Kidney (tissue), 14 donors: ENCODE data around the gene C9orf50. TPM values are rescaled to one million over a fixed set of nuclear protein-coding genes. Genes with fewer than 3 reads are reported as not detected.

Source experiments
- DNase-seq, 5 donors: peaks; one replicate each; pipeline ENCODE4 v3.0.0-alpha.2; 2013 to 2020
- FAIRE-seq: peaks from 2 replicates; lab custom pipeline; 2012; peaks lifted over from hg19 to GRCh38; lab: Jason Lieb, UNC
- H3K27ac ChIP-seq, 2 donors: one replicate each; pipeline ENCODE4 v1.7.0; 2013; ENCODE audit warnings: low read depth in 2 of 2, low read length in 2 of 2, inconsistent platforms in 1 of 2
- H3K27me3 ChIP-seq: one replicate; pipeline ENCODE4 v1.7.1; 2013; ENCODE audit warnings: low read length, inconsistent platforms; ENCODE audit not compliant: control insufficient read depth, insufficient read depth
- H3K36me3 ChIP-seq, 3 donors: one replicate each; pipeline versions ENCODE4 v1.7.0 to v1.7.1; 2013; ENCODE audit warnings: low read length in 3 of 3, control low read depth in 1 of 3, inconsistent platforms in 1 of 3; ENCODE audit not compliant: insufficient read depth in 3 of 3, control insufficient read depth in 2 of 3
- H3K4me1 ChIP-seq, 3 donors: one replicate each; pipeline versions ENCODE4 v1.7.0 to v1.7.1; 2013; ENCODE audit warnings: low read length in 3 of 3, inconsistent platforms in 1 of 3, low read depth in 1 of 3; ENCODE audit not compliant: control insufficient read depth in 2 of 3, insufficient read depth in 2 of 3
- H3K4me3 ChIP-seq, 3 donors: one replicate each; pipeline versions ENCODE4 v1.7.0 to v1.8.1; 2013; ENCODE audit warnings: low read length in 3 of 3, control low read depth in 1 of 3, inconsistent platforms in 1 of 3
- H3K9ac ChIP-seq, 3 donors: one replicate each; pipeline versions ENCODE4 v1.7.0 to v1.7.1; 2013; ENCODE audit warnings: low read length in 3 of 3, control low read depth in 1 of 3, inconsistent platforms in 1 of 3
- H3K9me3 ChIP-seq, 3 donors: one replicate each; pipeline versions ENCODE4 v1.7.0 to v1.7.1; 2013; ENCODE audit warnings: low read length in 3 of 3, control low read depth in 1 of 3, inconsistent platforms in 1 of 3; ENCODE audit not compliant: control insufficient read depth in 2 of 3, insufficient read depth in 1 of 3
- intact Hi-C: fragments of 100-400 bp; cut with DNase I; formaldehyde crosslinking; loops from one replicate; pipeline ENCODE4 v1.11.1; 2022
- polyA plus RNA-seq: library from polyadenylated mRNA; stranded (reverse); fragments of 350-450 nt; fragmentation: Illumina TruSeq; extraction: RNeasy Lipid Tissue Mini Kit (QIAGEN cat#74804); gene quantifications from one replicate; pipeline ENCODE4 v1.2.3, GENCODE V29; 2014; ENCODE audit warnings: low read depth, low replicate concordance; ENCODE audit not compliant: insufficient read depth
- total RNA-seq: library from RNA; stranded (reverse); fragmentation: NEBNext Ultra II Directional; extraction: Animal tissue kit (Norgen Biotek cat#: 25700); gene quantifications from one replicate; pipeline ENCODE4 v1.2.1, GENCODE V29; 2021
- TF ChIP-seq, protein P1 (sequence below): IDR thresholded peaks from 3 replicates; pipeline ENCODE4 v1.5.1; 2012; ENCODE audit warnings: mild to moderate bottlenecking, moderate library complexity, borderline replicate concordance; ENCODE audit not compliant: insufficient read depth; ENCODE audit errors: extremely low read depth
- donor health status: control.
- donor health status: control.
- donor health status: control.
- donor health status: control.
- donor health status: control.
- donor health status: DM: yes; HTN: yes; CAD: no.
- donor health status: Normal renal cell carcinoma (clear cell type).

Gene C9orf50
- total and polyA plus RNA-seq, 2 donors from 2014 or later: 1.1 to 2.8 TPM

DNA sequence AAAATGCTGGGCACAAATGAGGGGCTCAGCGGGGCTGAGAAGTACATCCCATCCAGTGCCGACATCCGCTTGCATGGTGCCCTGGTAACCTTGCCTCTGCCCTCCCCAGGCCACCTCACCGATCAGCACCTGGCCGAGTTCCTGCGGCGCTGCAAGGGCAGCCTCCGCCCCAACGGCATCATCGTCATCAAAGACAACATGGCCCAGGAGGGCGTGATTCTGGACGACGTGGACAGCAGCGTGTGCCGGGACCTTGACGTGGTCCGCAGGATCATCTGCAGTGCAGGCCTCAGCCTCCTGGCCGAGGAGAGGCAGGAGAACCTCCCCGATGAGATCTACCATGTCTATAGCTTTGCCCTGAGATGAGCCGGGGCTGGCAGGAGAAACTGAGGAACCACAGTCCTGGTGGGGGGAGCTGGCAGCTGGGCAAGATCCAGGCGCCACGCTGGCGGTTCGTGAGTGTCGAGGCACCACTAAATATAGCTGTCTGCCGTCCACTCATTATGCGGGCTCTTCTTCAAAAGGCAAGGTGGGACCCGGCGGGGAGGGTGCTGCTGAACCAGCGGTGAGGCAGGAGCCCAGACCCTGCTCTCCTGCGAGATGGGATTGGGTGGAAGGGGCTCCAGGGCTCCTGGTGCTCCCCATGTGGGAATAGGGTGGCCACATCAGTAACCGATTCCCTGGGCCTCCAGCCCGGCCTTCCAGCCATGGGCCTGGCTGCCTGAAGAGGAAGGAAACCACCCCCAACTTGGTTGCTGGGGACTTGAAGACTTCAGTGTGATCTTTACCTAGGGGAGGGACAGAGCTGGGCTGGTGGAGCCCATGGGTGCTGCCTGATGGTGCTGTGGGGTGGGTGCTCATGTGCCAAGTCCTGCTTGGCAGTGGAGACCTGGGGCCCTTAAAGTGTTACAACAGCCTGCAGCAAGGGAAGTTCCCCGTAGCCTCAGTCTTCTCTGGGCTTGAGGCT is 14.5 kb upstream of the C9orf50 start:
- no peaks in the 10 kb centered on the region for H3K9me3 ChIP-seq
- TF ChIP-seq, protein P1, sequence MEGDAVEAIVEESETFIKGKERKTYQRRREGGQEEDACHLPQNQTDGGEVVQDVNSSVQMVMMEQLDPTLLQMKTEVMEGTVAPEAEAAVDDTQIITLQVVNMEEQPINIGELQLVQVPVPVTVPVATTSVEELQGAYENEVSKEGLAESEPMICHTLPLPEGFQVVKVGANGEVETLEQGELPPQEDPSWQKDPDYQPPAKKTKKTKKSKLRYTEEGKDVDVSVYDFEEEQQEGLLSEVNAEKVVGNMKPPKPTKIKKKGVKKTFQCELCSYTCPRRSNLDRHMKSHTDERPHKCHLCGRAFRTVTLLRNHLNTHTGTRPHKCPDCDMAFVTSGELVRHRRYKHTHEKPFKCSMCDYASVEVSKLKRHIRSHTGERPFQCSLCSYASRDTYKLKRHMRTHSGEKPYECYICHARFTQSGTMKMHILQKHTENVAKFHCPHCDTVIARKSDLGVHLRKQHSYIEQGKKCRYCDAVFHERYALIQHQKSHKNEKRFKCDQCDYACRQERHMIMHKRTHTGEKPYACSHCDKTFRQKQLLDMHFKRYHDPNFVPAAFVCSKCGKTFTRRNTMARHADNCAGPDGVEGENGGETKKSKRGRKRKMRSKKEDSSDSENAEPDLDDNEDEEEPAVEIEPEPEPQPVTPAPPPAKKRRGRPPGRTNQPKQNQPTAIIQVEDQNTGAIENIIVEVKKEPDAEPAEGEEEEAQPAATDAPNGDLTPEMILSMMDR: no peak
- H3K4me3 ChIP-seq: no peak overlapping the region
- no peaks in the 10 kb centered on the region for H3K27me3 ChIP-seq
- peaks cover 0 to 24% (median 5%) of the 10 kb centered on the region in 3 donors for H3K4me1 ChIP-seq
- DNase-seq (no peak), FAIRE-seq (no peak)
- H3K36me3 ChIP-seq: peaks cover 0 to 49% (median 37%) of the 10 kb centered on the region in 3 donors
- intact Hi-C loops: no loop called here
- no peak overlapping the region for H3K27ac ChIP-seq
- no peak overlapping the region for H3K9ac ChIP-seq

DNA sequence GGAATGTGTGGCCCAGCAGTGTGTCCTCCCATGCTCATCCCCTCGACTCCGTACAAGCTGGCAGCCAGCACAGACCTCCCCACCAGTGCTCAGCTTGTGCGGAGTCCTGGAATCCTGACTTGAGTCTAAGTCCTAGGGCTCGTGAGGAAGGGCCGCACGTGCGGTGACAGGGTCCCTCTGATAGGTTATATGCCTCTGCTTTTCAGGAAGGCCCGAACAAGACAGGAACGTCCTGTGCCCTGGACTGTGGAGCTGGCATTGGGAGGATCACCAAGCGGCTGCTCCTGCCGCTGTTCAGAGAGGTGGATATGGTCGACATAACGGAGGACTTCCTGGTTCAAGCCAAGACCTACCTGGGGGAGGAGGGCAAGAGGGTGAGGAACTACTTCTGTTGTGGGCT is 12.9 kb upstream of the C9orf50 start:
- FAIRE-seq (no peak), DNase-seq (no peak)
- peaks cover 0 to 42% (median 37%) of the 10 kb centered on the region in 3 donors for H3K36me3 ChIP-seq

DNA sequence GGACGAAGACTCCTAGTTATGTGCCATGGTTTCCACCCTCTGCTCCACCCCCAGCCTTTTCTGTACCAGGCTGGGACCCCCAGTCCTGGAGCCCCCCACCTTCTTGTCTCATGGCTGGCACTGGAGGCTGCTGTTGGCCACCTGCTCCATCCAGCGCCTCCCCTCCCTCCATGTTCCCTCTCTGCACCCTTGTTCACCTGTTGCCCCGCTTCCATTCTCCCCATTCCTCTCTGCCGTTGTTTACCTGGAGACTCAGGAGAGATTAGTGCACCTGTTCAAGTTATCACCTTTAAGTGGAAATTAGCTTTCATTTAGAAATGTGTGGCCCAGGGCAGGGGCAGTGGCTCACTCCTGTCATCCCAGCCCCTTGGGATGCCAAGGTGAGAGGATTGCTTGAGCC is 12.3 kb upstream of the C9orf50 start:
- FAIRE-seq (no peak), DNase-seq (no peak)
- no peaks in the 10 kb centered on the region for H3K27me3 ChIP-seq
- TF ChIP-seq, protein P1: no peak
- intact Hi-C loops: no loop called here
- peaks cover 0 to 20% (median 6%) of the 10 kb centered on the region in 3 donors for H3K4me1 ChIP-seq
- no peak overlapping the region for H3K27ac ChIP-seq
- no peaks in the 10 kb centered on the region for H3K9me3 ChIP-seq
- H3K9ac ChIP-seq: no peak overlapping the region
- no peak overlapping the region for H3K4me3 ChIP-seq
- peaks cover 0 to 36% (median 31%) of the 10 kb centered on the region in 3 donors for H3K36me3 ChIP-seq

More for the DNA sequence above, 12.9 kb upstream of the C9orf50 start:
- H3K27ac ChIP-seq: no peak overlapping the region
- peaks cover 0 to 17% (median 6%) of the 10 kb centered on the region in 3 donors for H3K4me1 ChIP-seq
- H3K4me3 ChIP-seq: no peak overlapping the region
- H3K9ac ChIP-seq: no peak overlapping the region
- TF ChIP-seq, protein P1: no peak
- H3K27me3 ChIP-seq: no peaks in the 10 kb centered on the region
- H3K9me3 ChIP-seq: no peaks in the 10 kb centered on the region
- intact Hi-C loops: no loop called here
